GM21367 (cell line): ENCODE results near the gene PTGIS.

Experiments
- ATAC-seq: cut with Tn5 transposase; IDR thresholded peaks from one replicate; pipeline ENCODE4 v1.9.1; 2021; ENCODE audit not compliant: unreplicated experiment

The PTGIS gene

DNA sequence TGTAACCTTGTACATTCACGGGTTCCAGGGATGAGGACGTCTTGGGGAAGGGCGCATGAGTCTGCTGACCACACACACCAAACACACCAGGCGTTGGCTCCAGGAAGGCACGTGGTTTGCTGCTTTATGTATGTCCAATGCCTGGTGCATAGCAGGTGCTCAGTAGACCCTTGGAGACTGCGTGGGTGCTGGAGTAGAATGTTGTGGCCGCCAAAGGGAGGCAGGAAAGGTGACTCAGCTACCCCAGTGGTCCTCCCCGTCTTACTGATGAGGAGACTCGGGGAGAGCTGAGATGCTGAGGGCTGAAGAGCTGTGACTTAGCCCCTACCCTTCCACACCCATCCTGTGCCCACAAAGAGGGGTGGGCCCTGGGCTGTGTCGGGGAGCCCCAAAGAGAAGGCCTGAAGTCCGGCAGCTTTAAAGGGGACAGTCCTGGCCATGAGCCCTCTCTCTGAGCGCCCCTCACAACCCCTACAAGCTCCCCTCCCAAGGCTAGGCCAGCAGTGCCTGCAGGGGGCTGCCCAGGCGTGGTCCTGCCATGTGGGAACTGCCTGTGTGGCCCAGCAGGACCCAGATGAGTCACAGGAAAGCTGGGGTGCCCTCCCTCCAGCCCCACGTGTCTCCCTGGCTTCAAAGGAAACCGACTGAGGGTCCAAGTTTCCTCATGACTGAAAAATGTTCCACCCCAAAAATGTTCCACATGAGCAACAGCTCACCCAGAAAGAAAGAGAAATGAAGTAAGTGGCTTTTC lies 28.0 kb upstream of the PTGIS start:
- ATAC-seq = no peak

DNA sequence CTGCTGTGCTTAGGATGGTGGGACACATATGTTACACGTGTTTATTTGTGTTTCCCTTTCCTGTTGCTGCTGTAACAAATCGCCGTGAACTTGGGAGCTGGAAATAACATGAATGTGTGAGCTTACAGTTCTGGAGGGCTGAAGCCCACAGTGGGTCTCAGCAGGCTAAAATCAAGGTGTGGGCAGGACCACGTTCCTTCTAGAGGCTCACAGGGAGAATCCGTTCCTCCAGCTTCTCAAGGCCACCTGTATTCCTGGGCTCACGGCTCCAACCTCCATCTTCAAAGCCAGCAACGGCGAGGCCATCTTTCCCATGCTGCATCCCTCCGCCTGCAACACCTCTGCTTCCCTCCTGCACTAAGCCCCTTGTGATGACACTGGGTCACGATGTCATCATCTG lies 27.4 kb upstream of the PTGIS start:
- ATAC-seq = no peak

GRCh38 chr20:49594931-49595315 lies 27.0 kb upstream of the PTGIS start:
- no peak for ATAC-seq

GRCh38 chr20:49594143-49594930 lies 26.4 kb upstream of the PTGIS start:
- ATAC-seq = no peak

DNA sequence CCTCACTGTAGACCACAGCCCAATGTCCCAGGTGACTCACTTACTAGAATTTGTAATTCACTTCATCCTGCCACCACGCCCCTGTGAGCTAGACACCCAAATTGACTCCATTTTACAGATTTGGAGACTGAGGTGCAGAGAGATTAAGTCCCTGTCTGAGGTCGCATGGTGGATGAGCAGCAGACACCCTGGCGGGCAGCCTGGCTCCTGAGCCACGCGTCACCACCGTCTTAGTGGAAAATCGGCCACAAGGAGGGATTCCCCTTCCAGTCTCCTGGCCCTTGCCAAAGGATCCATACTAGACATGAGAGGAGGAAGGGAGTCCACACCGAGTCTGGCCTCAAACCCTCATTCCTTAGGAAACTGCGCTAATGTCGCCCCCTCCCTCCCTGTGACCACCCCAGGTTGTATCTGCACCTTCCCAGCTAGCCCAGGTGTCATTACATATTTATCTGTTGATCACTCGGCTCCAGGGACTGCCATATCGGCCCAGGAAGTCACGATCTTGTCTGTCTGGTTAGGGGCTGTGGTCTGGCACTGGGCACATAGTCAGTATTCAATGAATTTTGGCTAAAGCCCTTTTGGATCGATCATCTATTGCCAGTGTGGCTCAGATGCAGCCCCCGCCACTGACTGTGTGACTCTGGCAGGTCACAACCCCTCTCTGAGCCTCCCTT lies 25.7 kb upstream of the PTGIS start:
- no peak for ATAC-seq

GRCh38 chr20:49592120-49592519 lies 24.2 kb upstream of the PTGIS start:
- no peak for ATAC-seq

DNA sequence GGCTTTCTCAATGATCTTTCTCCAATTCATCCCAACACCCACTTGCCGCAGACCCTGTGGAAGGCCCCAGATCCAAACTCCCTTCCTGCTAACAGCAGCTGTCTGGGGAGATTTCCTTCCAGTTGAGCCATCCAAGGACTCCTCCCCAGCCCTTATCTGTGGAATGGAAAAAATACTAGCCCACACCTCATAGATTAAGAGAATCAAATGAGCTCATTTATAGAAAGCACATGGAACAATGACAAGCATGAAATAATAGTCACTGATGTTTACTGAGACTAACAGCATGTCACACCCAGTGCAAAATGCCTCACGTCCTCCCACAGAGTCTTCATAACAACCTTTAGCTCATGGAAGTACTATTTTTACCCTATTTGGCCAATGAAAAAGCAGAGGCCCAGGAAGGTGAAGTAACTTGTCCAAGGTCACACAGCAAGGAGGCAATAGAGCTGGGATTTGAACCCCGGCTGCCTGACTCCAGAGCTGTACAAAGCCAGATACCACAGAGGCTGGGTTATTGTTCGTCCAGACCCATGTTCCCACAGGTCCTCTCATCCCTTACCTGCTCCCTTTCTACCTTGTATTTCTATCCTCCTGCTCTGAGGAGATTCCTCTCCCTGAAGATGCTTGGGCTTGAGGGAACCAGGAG lies 23.4 kb upstream of the PTGIS start:
- ATAC-seq = no peak

DNA sequence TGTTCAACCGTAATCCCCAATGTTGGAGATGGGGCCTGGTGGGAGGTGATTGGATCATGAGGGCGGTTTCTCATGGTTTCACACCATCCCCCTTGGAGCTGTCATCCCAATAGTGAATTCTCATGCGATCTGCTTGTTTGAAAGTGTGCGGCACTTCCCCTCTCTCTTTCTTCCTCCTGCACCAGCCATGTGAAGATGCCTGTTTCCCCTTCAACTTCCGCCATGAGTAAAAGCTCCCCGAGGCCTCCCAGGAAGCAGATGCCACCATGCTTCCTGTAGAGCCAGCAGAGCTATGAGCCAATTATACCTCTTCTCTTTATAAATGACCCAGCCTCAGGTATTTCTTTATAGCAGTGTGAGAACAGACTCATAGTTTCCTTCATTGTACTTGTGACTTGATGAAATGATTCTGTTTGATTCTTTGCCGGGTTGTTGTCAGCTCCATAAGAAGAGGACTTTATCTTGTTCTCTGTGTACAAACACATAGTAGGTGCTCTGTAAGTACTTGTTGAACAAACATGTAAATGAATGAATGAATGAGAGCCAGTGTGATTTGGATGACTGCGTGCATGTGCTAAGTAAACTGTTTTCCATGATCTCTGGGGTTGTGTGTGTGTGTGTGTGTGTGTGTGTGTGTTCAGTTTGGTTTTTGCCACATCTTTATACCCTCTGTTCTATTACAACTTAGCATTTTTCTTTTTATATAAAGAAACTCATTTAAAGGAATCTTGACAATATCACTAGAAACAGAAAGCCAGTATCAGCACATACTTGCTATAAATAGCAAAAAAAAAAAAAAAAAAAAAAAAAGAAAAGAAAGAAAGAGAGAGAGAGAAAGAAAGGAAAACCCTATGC lies 22.5 kb upstream of the PTGIS start:
- no peak for ATAC-seq

DNA sequence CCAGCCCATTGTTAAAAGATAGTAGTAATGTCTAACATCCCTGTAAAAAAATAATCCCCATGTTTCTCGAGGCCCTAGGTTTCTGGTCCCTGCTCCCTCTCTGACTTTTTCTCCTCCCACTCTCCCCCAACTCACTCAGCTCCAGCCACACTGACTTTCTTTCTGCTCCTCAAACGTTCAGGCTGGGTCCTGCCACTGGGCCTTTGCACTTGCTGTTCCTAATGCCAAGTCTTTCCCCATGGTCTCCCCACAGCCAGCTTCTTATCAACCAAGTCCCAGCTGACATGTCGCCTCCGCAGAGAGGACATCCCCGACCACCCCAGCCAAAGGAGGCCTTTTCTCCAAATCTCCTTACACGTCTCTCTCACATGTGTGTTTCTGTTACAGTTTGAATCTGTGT lies 21.8 kb upstream of the PTGIS start:
- no peak for ATAC-seq

DNA sequence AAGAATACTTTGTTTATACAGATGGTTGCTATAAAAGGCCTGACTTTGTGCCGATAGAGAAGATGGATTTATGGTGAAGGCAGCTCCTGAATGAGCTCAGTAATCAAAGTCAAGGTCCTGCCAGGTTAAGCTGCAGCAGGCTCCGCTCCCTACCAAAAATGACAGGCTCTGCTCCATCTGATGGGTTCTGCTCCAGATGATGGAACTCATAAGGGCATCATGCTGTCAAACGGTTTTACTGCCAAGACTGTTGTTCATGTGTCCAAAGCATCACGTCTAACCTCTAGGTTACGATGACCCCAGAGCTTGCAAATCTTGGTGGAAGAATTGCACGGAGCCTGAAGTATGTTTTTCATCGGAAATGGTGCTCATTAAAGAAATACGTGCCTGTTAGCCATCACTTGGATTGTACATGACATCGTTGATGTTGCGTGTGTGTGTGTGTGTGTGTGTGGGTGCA lies 19.2 kb upstream of the PTGIS start:
- ATAC-seq = no peak

DNA sequence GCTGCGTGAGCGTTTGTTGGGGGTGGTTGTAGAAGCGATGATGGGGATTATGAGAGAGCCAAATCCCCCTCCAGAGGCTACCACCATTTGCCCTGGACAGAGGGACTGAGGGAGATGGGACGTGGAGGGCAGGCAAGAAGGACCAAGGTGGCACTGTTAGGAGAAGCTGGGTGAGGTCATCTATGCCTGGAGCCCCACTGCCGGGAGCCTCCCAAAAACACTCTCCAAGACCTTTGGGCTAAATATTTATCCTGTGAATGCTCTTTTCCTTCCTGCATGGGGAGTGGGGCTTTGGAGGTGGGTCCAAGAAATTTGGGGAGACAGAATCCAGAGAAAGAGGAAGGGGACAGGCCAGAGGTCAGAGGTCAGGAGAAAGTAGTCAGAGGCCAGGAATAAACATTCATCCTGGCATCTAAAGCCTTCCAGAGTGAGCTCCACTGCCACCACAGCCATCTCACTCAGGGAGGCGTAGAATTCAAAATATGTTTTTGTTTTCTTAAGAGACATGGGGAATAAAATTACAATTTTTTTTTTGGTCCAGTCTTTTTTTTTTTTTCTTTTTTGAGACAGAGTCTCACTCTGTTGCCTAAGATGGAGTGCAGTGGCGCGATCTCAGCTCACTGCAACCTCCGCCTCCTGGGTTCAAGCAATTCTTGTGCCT lies 17.8 kb upstream of the PTGIS start:
- no peak for ATAC-seq

DNA sequence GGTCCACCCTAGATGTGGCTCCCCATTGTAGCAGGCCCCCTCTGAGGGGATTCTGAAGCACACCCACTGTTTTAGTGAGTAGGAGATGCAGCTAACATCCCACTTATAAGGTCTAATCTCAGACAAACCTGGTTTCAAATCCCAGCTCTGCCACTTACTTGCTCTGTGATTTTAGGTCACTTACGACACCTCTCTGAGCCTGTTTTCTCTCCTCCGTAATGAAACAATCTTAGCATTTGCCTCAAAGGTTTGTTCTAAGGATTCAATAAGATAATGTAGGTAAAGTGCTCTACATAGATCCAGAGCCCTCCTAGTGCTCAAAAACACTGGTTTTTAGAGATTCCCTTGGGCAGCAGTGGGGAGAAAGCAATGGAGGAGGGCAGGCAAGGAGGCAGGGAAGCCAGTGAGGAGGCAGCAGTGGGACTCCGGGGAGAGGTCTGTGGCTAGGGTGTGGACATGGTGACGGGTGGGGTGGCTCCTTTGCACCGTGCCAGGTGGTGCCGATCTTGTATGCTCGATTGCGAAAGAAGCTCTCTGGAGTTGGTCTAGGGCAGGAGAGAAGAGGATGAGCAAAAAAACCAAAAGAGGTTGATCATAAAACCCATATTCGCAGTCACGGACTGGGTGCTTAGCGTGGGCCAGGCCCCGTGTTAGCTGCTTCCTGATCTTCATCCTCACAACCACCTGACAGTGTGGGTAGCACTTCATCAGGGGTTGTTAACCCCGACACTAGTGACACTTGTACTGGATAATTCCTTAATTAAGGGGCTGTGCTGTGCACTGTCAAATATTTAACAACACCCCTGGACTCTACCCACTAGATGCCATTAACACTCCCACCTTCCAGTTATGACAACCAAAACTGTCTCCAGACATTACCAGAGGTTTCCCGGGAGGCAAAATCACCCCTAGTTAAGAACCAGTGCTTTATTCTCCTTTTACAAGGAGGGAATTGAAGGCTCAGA lies 16.8 kb upstream of the PTGIS start:
- no peak for ATAC-seq

DNA sequence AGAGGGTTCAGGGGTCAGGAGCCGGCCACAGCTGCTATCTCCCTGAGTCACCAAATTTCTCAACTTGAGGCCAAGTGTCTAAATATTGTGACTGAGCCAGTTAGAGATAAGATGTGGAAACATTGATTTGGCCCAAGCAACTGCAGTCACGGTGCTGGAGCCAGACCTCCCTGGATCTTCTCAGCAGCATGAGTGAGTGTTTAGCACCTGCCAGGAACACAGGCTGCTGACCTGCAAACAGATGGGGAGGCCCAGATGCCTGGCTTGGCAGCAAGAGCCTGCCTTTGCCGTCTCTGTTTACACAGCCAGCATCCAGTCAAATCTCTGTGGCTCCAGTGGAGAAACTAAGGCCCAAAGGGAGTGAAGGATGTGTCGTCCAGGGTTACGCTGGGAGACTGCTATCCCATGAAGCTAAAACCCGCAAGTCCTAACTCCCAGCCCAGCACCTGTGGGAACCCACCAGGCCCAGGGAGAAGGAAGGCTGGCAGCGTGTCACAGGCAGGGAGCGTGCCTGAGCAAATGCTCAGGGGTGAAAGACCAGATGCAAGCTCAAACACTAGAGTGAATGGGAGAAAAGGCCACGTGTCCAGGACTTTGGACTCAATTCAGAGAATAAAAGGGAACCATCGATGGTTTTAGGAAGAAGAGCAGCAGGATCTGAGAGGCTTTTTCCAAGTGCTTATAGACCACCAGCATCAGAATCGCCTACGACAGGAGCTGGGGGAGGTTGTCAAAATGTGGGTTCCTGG lies 15.9 kb upstream of the PTGIS start:
- no peak for ATAC-seq

DNA sequence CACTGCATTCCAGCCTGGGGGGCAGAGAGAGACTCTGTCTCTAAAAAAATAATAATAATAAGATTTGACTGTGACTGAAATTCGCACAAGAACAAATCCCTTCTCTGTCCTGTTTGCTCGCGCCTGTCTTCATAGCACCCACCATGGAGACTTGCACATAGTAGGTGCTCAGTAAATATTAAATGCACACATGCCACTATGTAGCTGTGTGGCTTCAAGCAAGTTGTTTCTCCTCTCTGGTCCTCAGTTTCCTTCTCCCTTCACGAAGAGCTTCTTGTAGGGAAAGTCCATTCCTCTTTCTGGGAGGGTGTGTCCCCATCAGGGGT lies 15.4 kb upstream of the PTGIS start:
- no peak for ATAC-seq

DNA sequence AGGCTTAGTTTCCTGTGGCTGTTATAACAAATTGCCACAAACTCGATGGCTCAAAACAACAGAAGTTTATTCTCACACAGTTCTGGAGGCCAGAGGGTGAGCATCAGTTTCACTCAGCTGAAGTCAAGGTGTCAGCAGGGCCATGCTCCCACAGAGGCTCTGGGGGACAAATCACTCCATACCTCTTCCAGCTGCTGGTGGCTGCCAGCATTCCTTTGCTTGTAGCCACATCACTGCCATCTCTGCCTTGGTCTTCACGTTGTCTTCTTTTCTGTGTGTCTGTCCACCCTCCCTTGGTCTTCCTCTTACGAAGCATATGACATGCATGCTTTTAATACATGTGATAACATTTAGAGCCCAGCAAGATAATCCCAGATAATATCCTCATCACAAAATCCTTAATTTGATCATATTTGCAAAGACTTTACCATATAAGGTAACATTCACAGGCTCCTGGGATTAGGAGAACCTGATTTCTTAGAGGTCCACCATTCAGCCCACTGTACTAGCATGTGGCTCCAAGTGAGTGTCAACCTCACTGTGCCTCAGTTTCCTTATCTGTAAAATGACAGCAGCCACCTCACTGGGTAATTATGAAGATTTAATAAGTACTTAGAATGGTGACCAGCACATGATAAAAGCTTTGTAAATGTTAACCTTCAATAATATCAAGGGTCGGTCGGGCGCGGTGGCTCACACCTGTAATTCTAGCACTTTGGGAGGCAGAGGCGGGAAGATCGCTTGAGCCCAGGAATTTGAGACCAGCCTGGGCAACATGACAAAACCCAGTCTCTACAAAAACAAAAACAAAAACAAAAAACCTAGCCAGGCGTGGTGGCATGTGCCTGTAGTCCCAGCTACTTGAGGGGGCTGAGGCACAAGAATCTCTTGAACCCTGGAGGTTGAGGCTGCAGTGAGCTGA lies 14.7 kb upstream of the PTGIS start:
- no peak for ATAC-seq

GRCh38 chr20:49581482-49581881 lies 13.5 kb upstream of the PTGIS start:
- ATAC-seq = no peak

- no peak for ATAC-seq
Measured at GRCh38 chr20:49580813-49581174, 12.9 kb upstream of the PTGIS start.
